ENCODE results near the gene SRRM1. TPM values are rescaled to one million over a fixed set of nuclear protein-coding genes. Genes with fewer than 3 reads are reported as not detected.

SRRM1 gene
- total RNA-seq (23.5 TPM), polyA plus RNA-seq (61.8 TPM)
- long read RNA-seq, donor 1, partial matches to known transcripts = 0 of 2 reads
- long read RNA-seq, donor 1, other reads (novel, unspliced or antisense) = 0 of 2 reads
- long read RNA-seq, donor 2, full-length matches to known transcripts = 16 of 170 reads
- long read RNA-seq, donor 2, partial matches to known transcripts = 154 of 170 reads
- long read RNA-seq, donor 2, other reads (novel, unspliced or antisense) = 0 of 170 reads
- long read RNA-seq, donor 3, partial matches to known transcripts = 30 of 33 reads
- long read RNA-seq, donor 3, other reads (novel, unspliced or antisense) = 0 of 33 reads
- long read RNA-seq, donor 4, partial matches to known transcripts = 67 of 72 reads
- long read RNA-seq, donor 4, other reads (novel, unspliced or antisense) = 0 of 72 reads
- long read RNA-seq, donor 5, partial matches to known transcripts = 131 of 141 reads
- long read RNA-seq, donor 5, other reads (novel, unspliced or antisense) = 0 of 141 reads
- long read RNA-seq, donor 6, partial matches to known transcripts = 45 of 48 reads
- long read RNA-seq, donor 6, other reads (novel, unspliced or antisense) = 0 of 48 reads
- long read RNA-seq, donor 7, full-length matches to known transcripts = 5 of 62 reads
- long read RNA-seq, donor 7, partial matches to known transcripts = 57 of 62 reads
- long read RNA-seq, donor 7, other reads (novel, unspliced or antisense) = 0 of 62 reads
- long read RNA-seq, donor 8, partial matches to known transcripts = 8 of 9 reads
- long read RNA-seq, donor 8, other reads (novel, unspliced or antisense) = 0 of 9 reads
- long read RNA-seq, donor 9, partial matches to known transcripts = 19 of 21 reads
- long read RNA-seq, donor 9, other reads (novel, unspliced or antisense) = 0 of 21 reads
- long read RNA-seq, donor 10, partial matches to known transcripts = 70 of 75 reads
- long read RNA-seq, donor 10, other reads (novel, unspliced or antisense) = 0 of 75 reads

GRCh38 chr1:24642481-24643362 is at the start of gene SRRM1:
Gene SRRM1 (plus strand): TSS chr1:24643302. CDS start chr1:24643327, 25 bp downstream.
- Histone ChIP-seq H3K27me3 (ENCODE audit: control insufficient read depth in 2 of 2, insufficient read depth in 1 of 2, low read length in 1 of 2) (no peaks in the 10 kb centered on the region), H3K4me3 (ENCODE audit: low read length in 2 of 2) (peak within 1 kb of the TSS; percentile 83 to 94), H3K36me3 (ENCODE audit: control insufficient read depth in 2 of 2, insufficient read depth in 2 of 2, low read length in 1 of 2) (peaks cover 4 to 22% of the 10 kb centered on the region in 2 donors), H3K27ac (ENCODE audit: low read depth in 1 of 2, low read length in 1 of 2) (peak within 1 kb of the TSS; percentile 98), H3K9me3 (ENCODE audit: control insufficient read depth in 2 of 2, insufficient read depth in 1 of 2, low read length in 1 of 2) (no peaks in the 10 kb centered on the region), H3K4me1 (ENCODE audit: control insufficient read depth in 2 of 2, insufficient read depth in 2 of 2, low read length in 2 of 2) (peaks cover 15% of the 10 kb centered on the region in 2 donors)
- under 1% methylated on average over 95 of the region's 95 CpGs for WGBS
- DNase-seq (ENCODE audit: low read depth in 6 of 9, low spot score in 9 of 9) = peak; percentile 95 to 100 (median 99)

- H3K9me3 ChIP-seq (ENCODE audit: control insufficient read depth in 2 of 2, insufficient read depth in 1 of 2, low read length in 1 of 2) = peaks cover 0 to 5% of the 10 kb centered on the region in 2 donors
- H3K4me1 ChIP-seq (ENCODE audit: control insufficient read depth in 2 of 2, insufficient read depth in 2 of 2, low read length in 2 of 2) = no peaks in the 10 kb centered on the region
- no peaks in the 10 kb centered on the region for H3K36me3 ChIP-seq (ENCODE audit: control insufficient read depth in 2 of 2, insufficient read depth in 2 of 2, low read length in 1 of 2)
- no peak for DNase-seq (ENCODE audit: low read depth in 6 of 9, low spot score in 9 of 9)
- no peak overlapping the region for H3K27ac ChIP-seq (ENCODE audit: low read depth in 1 of 2, low read length in 1 of 2)
- H3K27me3 ChIP-seq (ENCODE audit: control insufficient read depth in 2 of 2, insufficient read depth in 1 of 2, low read length in 1 of 2) = peaks cover 0 to 4% of the 10 kb centered on the region in 2 donors
- H3K4me3 ChIP-seq (ENCODE audit: low read length in 2 of 2) = no peak overlapping the region
- WGBS = 93% methylated on average over 3 of the region's 3 CpGs
Observed at GRCh38 chr1:24594328-24594598, 48.8 kb upstream of the SRRM1 start.

GRCh38 chr1:24596401-24596880 is 46.7 kb upstream of the SRRM1 start:
- no peak overlapping the region for H3K27ac ChIP-seq (ENCODE audit: low read depth in 1 of 2, low read length in 1 of 2)
- no peaks in the 10 kb centered on the region for H3K36me3 ChIP-seq (ENCODE audit: control insufficient read depth in 2 of 2, insufficient read depth in 2 of 2, low read length in 1 of 2)
- H3K4me3 ChIP-seq (ENCODE audit: low read length in 2 of 2) = no peak overlapping the region
- H3K27me3 ChIP-seq (ENCODE audit: control insufficient read depth in 2 of 2, insufficient read depth in 1 of 2, low read length in 1 of 2) = peaks cover 0 to 4% of the 10 kb centered on the region in 2 donors
- 96% methylated on average over 9 of the region's 9 CpGs for WGBS
- no peaks in the 10 kb centered on the region for H3K4me1 ChIP-seq (ENCODE audit: control insufficient read depth in 2 of 2, insufficient read depth in 2 of 2, low read length in 2 of 2)
- H3K9me3 ChIP-seq (ENCODE audit: control insufficient read depth in 2 of 2, insufficient read depth in 1 of 2, low read length in 1 of 2) = peaks cover 0 to 5% of the 10 kb centered on the region in 2 donors
- DNase-seq (ENCODE audit: low read depth in 6 of 9, low spot score in 9 of 9) = no peak

GRCh38 chr1:24599265-24599664 is 43.8 kb upstream of the SRRM1 start:
- 98% methylated on average over 3 of the region's 3 CpGs for WGBS

GRCh38 chr1:24600551-24600950 is 42.6 kb upstream of the SRRM1 start:
- 88% methylated on average over 5 of the region's 5 CpGs for WGBS

More at GRCh38 chr1:24599265-24599664, 43.8 kb upstream of the SRRM1 start:
- Histone ChIP-seq H3K4me3 (ENCODE audit: low read length in 2 of 2) (no peak overlapping the region), H3K36me3 (ENCODE audit: control insufficient read depth in 2 of 2, insufficient read depth in 2 of 2, low read length in 1 of 2) (no peaks in the 10 kb centered on the region), H3K4me1 (ENCODE audit: control insufficient read depth in 2 of 2, insufficient read depth in 2 of 2, low read length in 2 of 2) (no peaks in the 10 kb centered on the region), H3K27me3 (ENCODE audit: control insufficient read depth in 2 of 2, insufficient read depth in 1 of 2, low read length in 1 of 2) (peaks cover 0 to 2% of the 10 kb centered on the region in 2 donors), H3K27ac (ENCODE audit: low read depth in 1 of 2, low read length in 1 of 2) (no peak overlapping the region), H3K9me3 (ENCODE audit: control insufficient read depth in 2 of 2, insufficient read depth in 1 of 2, low read length in 1 of 2) (no peaks in the 10 kb centered on the region)
- DNase-seq (ENCODE audit: low read depth in 6 of 9, low spot score in 9 of 9) = no peak

GRCh38 chr1:24605534-24606295 is 37.4 kb upstream of the SRRM1 start:
- H3K36me3 ChIP-seq (ENCODE audit: control insufficient read depth in 2 of 2, insufficient read depth in 2 of 2, low read length in 1 of 2) = no peaks in the 10 kb centered on the region
- no peak overlapping the region for H3K27ac ChIP-seq (ENCODE audit: low read depth in 1 of 2, low read length in 1 of 2)
- H3K9me3 ChIP-seq (ENCODE audit: control insufficient read depth in 2 of 2, insufficient read depth in 1 of 2, low read length in 1 of 2) = no peaks in the 10 kb centered on the region
- peaks cover 0 to 4% of the 10 kb centered on the region in 2 donors for H3K27me3 ChIP-seq (ENCODE audit: control insufficient read depth in 2 of 2, insufficient read depth in 1 of 2, low read length in 1 of 2)
- 95% methylated on average over 19 of the region's 19 CpGs for WGBS
- H3K4me1 ChIP-seq (ENCODE audit: control insufficient read depth in 2 of 2, insufficient read depth in 2 of 2, low read length in 2 of 2) = no peaks in the 10 kb centered on the region
- no peak overlapping the region for H3K4me3 ChIP-seq (ENCODE audit: low read length in 2 of 2)
- DNase-seq (ENCODE audit: low read depth in 6 of 9, low spot score in 9 of 9) = no peak

More at GRCh38 chr1:24600551-24600950, 42.6 kb upstream of the SRRM1 start:
- H3K27ac ChIP-seq (ENCODE audit: low read depth in 1 of 2, low read length in 1 of 2) = no peak overlapping the region
- no peaks in the 10 kb centered on the region for H3K9me3 ChIP-seq (ENCODE audit: control insufficient read depth in 2 of 2, insufficient read depth in 1 of 2, low read length in 1 of 2)
- no peak for DNase-seq (ENCODE audit: low read depth in 6 of 9, low spot score in 9 of 9)
- no peak overlapping the region for H3K4me3 ChIP-seq (ENCODE audit: low read length in 2 of 2)
- no peaks in the 10 kb centered on the region for H3K4me1 ChIP-seq (ENCODE audit: control insufficient read depth in 2 of 2, insufficient read depth in 2 of 2, low read length in 2 of 2)
- H3K27me3 ChIP-seq (ENCODE audit: control insufficient read depth in 2 of 2, insufficient read depth in 1 of 2, low read length in 1 of 2) = peaks cover 0 to 2% of the 10 kb centered on the region in 2 donors
- H3K36me3 ChIP-seq (ENCODE audit: control insufficient read depth in 2 of 2, insufficient read depth in 2 of 2, low read length in 1 of 2) = no peaks in the 10 kb centered on the region

- Histone ChIP-seq H3K4me3 (ENCODE audit: low read length in 2 of 2) (no peak overlapping the region), H3K9me3 (ENCODE audit: control insufficient read depth in 2 of 2, insufficient read depth in 1 of 2, low read length in 1 of 2) (no peaks in the 10 kb centered on the region), H3K27ac (ENCODE audit: low read depth in 1 of 2, low read length in 1 of 2) (no peak overlapping the region), H3K27me3 (ENCODE audit: control insufficient read depth in 2 of 2, insufficient read depth in 1 of 2, low read length in 1 of 2) (peaks cover 0 to 4% of the 10 kb centered on the region in 2 donors), H3K36me3 (ENCODE audit: control insufficient read depth in 2 of 2, insufficient read depth in 2 of 2, low read length in 1 of 2) (no peaks in the 10 kb centered on the region), H3K4me1 (ENCODE audit: control insufficient read depth in 2 of 2, insufficient read depth in 2 of 2, low read length in 2 of 2) (no peaks in the 10 kb centered on the region)
- no peak for DNase-seq (ENCODE audit: low read depth in 6 of 9, low spot score in 9 of 9)
- WGBS = 95% methylated on average over 3 of the region's 3 CpGs
Observed at GRCh38 chr1:24606296-24606605, 36.9 kb upstream of the SRRM1 start.

- Histone ChIP-seq H3K27me3 (ENCODE audit: control insufficient read depth in 2 of 2, insufficient read depth in 1 of 2, low read length in 1 of 2) (peaks cover 0 to 4% of the 10 kb centered on the region in 2 donors), H3K36me3 (ENCODE audit: control insufficient read depth in 2 of 2, insufficient read depth in 2 of 2, low read length in 1 of 2) (no peaks in the 10 kb centered on the region), H3K4me3 (ENCODE audit: low read length in 2 of 2) (no peak overlapping the region), H3K9me3 (ENCODE audit: control insufficient read depth in 2 of 2, insufficient read depth in 1 of 2, low read length in 1 of 2) (no peaks in the 10 kb centered on the region), H3K27ac (ENCODE audit: low read depth in 1 of 2, low read length in 1 of 2) (no peak overlapping the region), H3K4me1 (ENCODE audit: control insufficient read depth in 2 of 2, insufficient read depth in 2 of 2, low read length in 2 of 2) (no peaks in the 10 kb centered on the region)
- WGBS = over 99% methylated on average over 2 of the region's 2 CpGs
- no peak for DNase-seq (ENCODE audit: low read depth in 6 of 9, low spot score in 9 of 9)
Observed at GRCh38 chr1:24606621-24607020, 36.5 kb upstream of the SRRM1 start.
